Endothelial cell of umbilical vein (primary cell): ENCODE data around the gene AFF4. TPM values are rescaled to one million over a fixed set of nuclear protein-coding genes. Genes with fewer than 3 reads are reported as not detected.

Source experiments
- BruUV-seq: library from RNA; stranded (reverse); fragments of 400-500 nt; replicated peaks from 2 replicates; lab custom pipeline; 2021; lab: Mats Ljungman, UMichigan
- CTCF ChIA-PET: fragments of 300-600, 350-600 bp; sonication (Branson Sonifier 250); formaldehyde crosslinking; loops from one replicate; lab custom pipeline; 2021; ENCODE audit warnings: antibody characterized with exemption, inconsistent platforms; lab: Charles Lee
- POLR2A ChIA-PET: fragments of 300-600, 350-600 bp; sonication (Branson Sonifier 250); formaldehyde crosslinking; loops from one replicate; lab custom pipeline; 2021; ENCODE audit warnings: antibody characterized with exemption, inconsistent platforms; lab: Charles Lee
- DNase-seq: peaks from one replicate; pipeline ENCODE4 v3.0.0-alpha.2; 2011; ENCODE audit warnings: low read depth, low spot score
- FAIRE-seq: peaks from 2 replicates; lab custom pipeline; 2011; peaks lifted over from hg19 to GRCh38; lab: Jason Lieb, UNC
- H2AFZ ChIP-seq: 2 replicates; pipeline ENCODE4 v1.6.0; 2012; ENCODE audit warnings: low read depth, low read length, control low read depth, inconsistent platforms
- H3K27ac ChIP-seq: 2 replicates; pipeline ENCODE4 v1.5.1; 2011; ENCODE audit warnings: low read depth, mild to moderate bottlenecking, control low read depth, low read length, moderate library complexity; ENCODE audit not compliant: insufficient read depth
- H3K27me3 ChIP-seq, 2 experiments: 2 replicates each; pipeline versions ENCODE4 v1.6.0 to v1.6.1; 2011; ENCODE audit warnings: low read length in 2 of 2, mixed read lengths in 1 of 2; ENCODE audit not compliant: control insufficient read depth in 2 of 2, insufficient read depth in 2 of 2
- H3K36me3 ChIP-seq, 2 experiments: 2 replicates in 1 of 2; 3 replicates in 1 of 2; pipeline ENCODE4 v1.5.1; 2011; ENCODE audit warnings: low read length in 2 of 2, mild to moderate bottlenecking in 1 of 2, moderate library complexity in 1 of 2; ENCODE audit not compliant: control insufficient read depth in 2 of 2, insufficient read depth in 2 of 2; ENCODE audit errors: extremely low read depth in 1 of 2
- H3K4me1 ChIP-seq: 3 replicates; pipeline ENCODE4 v1.5.1; 2011; ENCODE audit warnings: mild to moderate bottlenecking, low read length; ENCODE audit not compliant: control insufficient read depth, insufficient read depth; ENCODE audit errors: extremely low read depth
- H3K4me2 ChIP-seq: 2 replicates; pipeline ENCODE4 v1.6.1; 2011; ENCODE audit warnings: low read length, control low read depth, mixed read lengths; ENCODE audit not compliant: insufficient read depth
- H3K4me3 ChIP-seq, 3 experiments: fragments of 200-600 bp in 1 of 3; sonication (generic), shearing (Covaris generic) in 1 of 3; replicated peaks in 1 of 3; 2 replicates each; pipeline ENCODE4 v1.5.1; 2011 to 2016; ENCODE audit warnings: control low read depth in 3 of 3, low read length in 3 of 3, mild to moderate bottlenecking in 2 of 3, inconsistent platforms in 1 of 3, low read depth in 1 of 3, moderate library complexity in 1 of 3; ENCODE audit not compliant: insufficient read depth in 1 of 3
- H3K79me2 ChIP-seq: 2 replicates; pipeline ENCODE4 v1.6.0; 2012; ENCODE audit warnings: low read length, inconsistent platforms; ENCODE audit not compliant: control insufficient read depth, insufficient read depth
- H3K9ac ChIP-seq: replicated peaks from 2 replicates; pipeline ENCODE3; 2011; ENCODE audit warnings: low read length, control low read depth; ENCODE audit not compliant: insufficient read depth; ENCODE audit errors: extremely low read depth
- H3K9me1 ChIP-seq: replicated peaks from 3 replicates; pipeline ENCODE4 v1.6.0; 2011; ENCODE audit warnings: mild to moderate bottlenecking, low read length; ENCODE audit not compliant: control insufficient read depth, insufficient read depth; ENCODE audit errors: extremely low read depth
- H3K9me3 ChIP-seq: replicated peaks from 2 replicates; pipeline ENCODE4 v1.5.1; 2012; ENCODE audit warnings: low read length, inconsistent platforms; ENCODE audit not compliant: control insufficient read depth, insufficient read depth
- H4K20me1 ChIP-seq: replicated peaks from 2 replicates; pipeline ENCODE3; 2011; ENCODE audit warnings: mild to moderate bottlenecking, low read length; ENCODE audit not compliant: control insufficient read depth, insufficient read depth; ENCODE audit errors: extremely low read depth
- CTCF ChIP-seq, 2 donors: IDR thresholded peaks; 1 replicate in 1 of 2; 2 replicates in 1 of 2; pipeline ENCODE4 v1.5.1; 2011; ENCODE audit warnings: low read length in 2 of 2, mild to moderate bottlenecking in 2 of 2, moderate library complexity in 2 of 2, control low read depth in 1 of 2, inconsistent platforms in 1 of 2, low read depth in 1 of 2; ENCODE audit not compliant: insufficient read depth in 1 of 2; ENCODE audit errors: extremely low read depth in 1 of 2
- EZH2 ChIP-seq: IDR thresholded peaks from 2 replicates; pipeline ENCODE4 v1.6.1; 2012; ENCODE audit warnings: borderline replicate concordance, low read depth, mild to moderate bottlenecking, moderate library complexity, low read length, inconsistent platforms; ENCODE audit not compliant: severe bottlenecking
- FOS ChIP-seq: IDR thresholded peaks from 2 replicates; pipeline ENCODE4 v1.6.1; 2011; ENCODE audit warnings: mild to moderate bottlenecking, low read length, moderate library complexity, borderline replicate concordance; ENCODE audit not compliant: insufficient read depth
- GATA2 ChIP-seq: IDR thresholded peaks from 2 replicates; pipeline ENCODE4 v1.7.0; 2011; ENCODE audit warnings: low read depth, mild to moderate bottlenecking, moderate library complexity, mixed read lengths, low read length; ENCODE audit not compliant: insufficient read length, insufficient read depth
- JUN ChIP-seq: IDR thresholded peaks from 2 replicates; pipeline ENCODE4 v1.6.1; 2011; ENCODE audit warnings: borderline replicate concordance, low read depth; ENCODE audit not compliant: insufficient read length, insufficient read depth
- MAX ChIP-seq: IDR thresholded peaks from 2 replicates; pipeline ENCODE4 v1.6.1; 2011; ENCODE audit not compliant: insufficient read depth, insufficient read length
- MYC ChIP-seq: IDR thresholded peaks from one replicate; pipeline ENCODE4 v1.6.1; 2011; ENCODE audit warnings: mild to moderate bottlenecking, low read depth, low read length
- POLR2A ChIP-seq: IDR thresholded peaks from 2 replicates; pipeline ENCODE4 v1.6.1; 2012; ENCODE audit warnings: low read depth, mild to moderate bottlenecking, control low read depth, low read length
- POLR2AphosphoS5 ChIP-seq: IDR thresholded peaks from 2 replicates; pipeline ENCODE4 v1.6.1; 2012; ENCODE audit warnings: low read depth, mild to moderate bottlenecking, control low read depth, low read length, moderate library complexity; ENCODE audit not compliant: insufficient read depth
- dilution Hi-C: fragments of 300-500 bp; cut with MboI; formaldehyde crosslinking; loops from one replicate; pipeline ENCODE4 v1.15.0; 2019; ENCODE audit warnings: low sequenced_read_pairs; ENCODE audit not compliant: extremely low pct_ligation_motif_present
- intact Hi-C: fragments of 100-400 bp; cut with micrococcal nuclease; formaldehyde crosslinking; loops from one replicate; pipeline ENCODE4 v1.10.0; 2022
- polyA plus RNA-seq, 4 experiments: library from polyadenylated mRNA; depleted of rRNA in 3 of 4; stranded (reverse) in 3 of 4; unstranded in 1 of 4; fragments of >200 nt; gene quantifications; 2 replicates each; pipeline versions ENCODE4 v1.2.1 to v1.2.3, GENCODE V29; 2011 to 2012; ENCODE audit warnings: missing spikeins in 1 of 4
- total RNA-seq: library from RNA; stranded (reverse); gene quantifications from 2 replicates; pipeline ENCODE4 v1.2.3, GENCODE V29; 2021

The AFF4 gene
- total and polyA plus RNA-seq, 2 donors (not counting 3 experiments of a cell fraction or from before 2014, with no cell fraction given): 27.0 to 88.3 TPM

GRCh38 chr5:132905938-132906337 is 57.5 kb downstream of the AFF4 start:
- H3K4me2 ChIP-seq: no peak overlapping the region
- DNase-seq: peak; percentile 78
- no peak for FAIRE-seq
- TF ChIP-seq MAX (no peak), GATA2 (peak; percentile 29)
- no peak overlapping the region for H3K9ac ChIP-seq
- no peak overlapping the region for H2AFZ ChIP-seq
- BruUV-seq: no TSS peak
- intact Hi-C loops (loop anchor here (5.0 kb wide), 1 partner anchor 121 kb away; the partner anchor contains the start of gene ZCCHC10), dilution Hi-C loops (no loop called here)
- ChIA-PET CTCF (interaction anchor here (1.0 to 2.7 kb wide), 3 partner anchors 17 to 22 kb away, joined by 3 to 14 read pairs (median 4); no protein-coding TSS in a partner anchor), POLR2A (no interaction called here)
- no peak overlapping the region for H3K27ac ChIP-seq
- H3K36me3 ChIP-seq: peaks cover 5 to 8% of the 10 kb centered on the region in 2 experiments
- no peaks in the 10 kb centered on the region for H3K27me3 ChIP-seq
- peaks cover 23% of the 10 kb centered on the region for H3K4me1 ChIP-seq
- H3K9me1 ChIP-seq: no peaks in the 10 kb centered on the region
- no peaks in the 10 kb centered on the region for H3K9me3 ChIP-seq
- no peak overlapping the region for H3K4me3 ChIP-seq
- peaks cover 4% of the 10 kb centered on the region for H4K20me1 ChIP-seq
- peaks cover 39% of the 10 kb centered on the region for H3K79me2 ChIP-seq

GRCh38 chr5:132901730-132902129 is 61.7 kb downstream of the AFF4 start:
- no peaks in the 10 kb centered on the region for H3K9me3 ChIP-seq
- peaks cover 28% of the 10 kb centered on the region for H3K79me2 ChIP-seq
- TF ChIP-seq EZH2 (no peak), GATA2 (no peak), MYC (no peak), JUN (no peak), POLR2A (no peak), POLR2AphosphoS5 (no peak), FOS (no peak), MAX (no peak), CTCF (IDR thresholded peaks at IDR 0.05; ENCODE audit: extremely low read depth in 1 of 2, insufficient read depth in 1 of 2, low read depth in 1 of 2, low read length in 2 of 2) (no peak)
- no peak overlapping the region for H3K27ac ChIP-seq
- peaks cover 10% of the 10 kb centered on the region for H3K4me1 ChIP-seq
- FAIRE-seq (no peak), DNase-seq (no peak)
- intact Hi-C loops (no loop called here), dilution Hi-C loops (no loop called here)
- no peaks in the 10 kb centered on the region for H3K27me3 ChIP-seq
- ChIA-PET POLR2A (no interaction called here), CTCF (interaction anchor here (1.3 to 1.4 kb wide), 2 partner anchors 9 to 71 kb away, joined by 4 read pairs; no protein-coding TSS in a partner anchor)
- no peaks in the 10 kb centered on the region for H3K9me1 ChIP-seq
- no peak overlapping the region for H3K9ac ChIP-seq
- H3K36me3 ChIP-seq: peaks cover 11 to 19% of the 10 kb centered on the region in 2 experiments
- H2AFZ ChIP-seq: no peak overlapping the region
- H3K4me3 ChIP-seq: no peak overlapping the region
- no peak overlapping the region for H3K4me2 ChIP-seq
- no TSS peak for BruUV-seq
- H4K20me1 ChIP-seq: peaks cover 6% of the 10 kb centered on the region
